NCI-H2107 treated with DMSO at 0.1 percent for 48 hours (cell line): Measurements from ENCODE around the gene C9orf152.
"Not testable (repeated sequence)": the region's sequence is repeated elsewhere in the genome, so short reads cannot be mapped to it uniquely, and the experiment has no call there.

Source experiments
- DNase-seq: peaks from one replicate; lab custom pipeline; 2025; ENCODE audit not compliant: unreplicated experiment; lab: John Stamatoyannopoulos, UW

C9orf152 gene

DNA sequence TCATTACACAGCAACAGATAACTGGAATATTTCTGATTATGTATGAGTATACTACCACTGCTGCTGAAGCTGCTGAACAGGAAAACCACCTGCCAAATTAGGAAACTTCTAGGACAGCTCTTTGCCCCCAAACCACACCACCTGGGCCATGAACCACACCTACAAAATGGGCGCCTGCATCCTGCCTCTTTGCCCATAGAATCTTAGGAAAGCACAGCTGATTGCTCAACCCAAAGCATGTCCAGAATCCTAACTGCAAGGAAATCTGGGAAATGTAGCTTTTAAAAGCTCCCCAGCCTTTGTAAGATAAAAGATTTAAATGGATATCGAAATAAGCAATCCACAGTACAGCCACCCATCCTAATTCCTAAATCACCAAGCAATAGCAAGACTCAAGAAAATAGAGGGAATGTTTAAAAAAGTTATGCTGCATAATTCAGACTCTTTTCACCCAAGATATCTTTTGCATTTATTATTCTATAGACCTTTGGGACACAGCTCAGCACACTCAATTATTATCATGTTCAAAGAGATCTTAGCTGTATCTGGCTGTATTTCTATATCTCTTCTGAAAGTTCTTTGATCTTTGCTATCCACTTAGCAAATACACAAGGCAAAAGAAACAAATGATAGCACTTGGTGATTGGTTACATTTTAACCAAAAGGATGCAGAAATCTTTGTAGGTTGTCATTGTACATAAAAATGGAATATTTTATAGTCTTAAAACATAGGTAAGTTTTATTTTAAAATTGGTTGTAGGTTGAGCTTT is 6.8 kb upstream of the C9orf152 start:
- DNase-seq, result no peak

GRCh38 chr9:110214090-110214489 is 6.1 kb upstream of the C9orf152 start:
- no peak for DNase-seq

DNA sequence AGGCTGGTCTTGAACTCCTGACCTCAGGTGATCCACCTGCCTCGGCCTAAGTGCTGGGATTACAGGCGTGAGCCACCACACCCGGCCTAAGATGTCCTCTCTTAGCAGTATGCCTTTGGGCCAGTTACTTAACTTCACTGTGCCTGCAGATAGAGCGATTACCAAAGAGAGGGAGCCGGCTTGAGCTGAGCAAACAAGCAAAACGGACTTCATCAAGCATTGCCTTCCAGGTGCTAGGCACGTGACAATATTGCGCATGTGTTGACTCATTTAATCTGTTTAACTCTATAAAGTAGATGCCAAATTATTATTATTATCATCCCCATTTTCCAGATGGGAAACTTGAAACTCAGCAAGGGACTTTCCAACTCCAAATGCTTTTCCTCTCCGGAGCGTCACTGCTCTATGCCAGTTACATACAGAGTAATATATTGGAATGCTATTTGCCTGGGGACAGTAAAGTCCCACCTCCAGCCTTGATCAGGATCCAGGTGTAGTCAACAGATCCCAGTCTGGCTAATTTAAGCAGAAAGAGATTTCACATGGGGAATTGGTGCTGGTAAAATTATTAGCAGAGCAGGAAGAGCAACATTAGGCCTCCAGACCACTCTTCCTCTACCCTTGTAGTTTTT is 5.6 kb upstream of the C9orf152 start:
- no peak for DNase-seq

- DNase-seq, result no peak
These were observed 803 bp downstream of the C9orf152 start for GRCh38 chr9:110207071-110207641.

DNA sequence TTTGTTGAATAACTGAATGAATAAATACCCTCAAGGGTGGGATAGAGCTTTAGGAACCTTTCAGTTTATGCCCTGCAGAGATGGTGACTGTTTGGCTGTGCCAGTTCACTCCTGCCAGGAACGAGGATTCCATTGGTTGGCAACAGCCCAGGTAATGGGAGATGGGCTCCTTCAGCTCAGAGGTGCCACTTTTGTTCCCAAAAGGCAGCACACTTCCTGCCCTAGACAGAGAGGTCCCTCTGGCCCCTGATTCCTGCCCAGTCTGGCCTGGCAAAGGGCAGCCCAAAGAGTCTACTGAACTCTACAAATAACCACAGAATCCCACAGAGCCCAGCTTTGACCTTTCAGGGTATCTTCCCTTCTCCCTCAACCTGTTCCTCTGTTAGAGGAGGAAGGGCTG is 1.6 kb downstream of the C9orf152 start:
- no peak for DNase-seq

- not testable (repeated sequence) for DNase-seq
These were observed 2.3 kb downstream of the C9orf152 start for GRCh38 chr9:110205612-110206011.

GRCh38 chr9:110202232-110202631 is 5.7 kb downstream of the C9orf152 start:
- no peak for DNase-seq

DNA sequence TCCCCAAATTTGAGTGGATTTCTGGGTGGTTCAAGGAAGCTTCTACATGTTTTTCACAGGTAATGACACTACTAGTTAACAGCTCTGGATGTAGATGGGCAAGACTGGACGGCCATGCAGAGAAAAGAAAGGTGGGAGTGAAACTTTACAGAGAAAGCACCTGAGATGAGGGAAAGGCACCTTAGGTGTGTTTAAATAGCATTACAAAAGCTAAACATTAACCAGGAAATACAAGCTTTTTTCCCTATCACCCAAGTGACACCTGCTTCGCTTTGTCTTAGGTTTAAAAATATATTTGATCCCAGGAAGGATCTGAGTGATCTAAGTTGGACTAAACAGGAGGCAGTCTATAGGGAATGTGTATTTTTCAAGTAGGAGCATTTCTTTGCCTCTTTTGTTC is 8.3 kb downstream of the C9orf152 start:
- no peak for DNase-seq

DNA sequence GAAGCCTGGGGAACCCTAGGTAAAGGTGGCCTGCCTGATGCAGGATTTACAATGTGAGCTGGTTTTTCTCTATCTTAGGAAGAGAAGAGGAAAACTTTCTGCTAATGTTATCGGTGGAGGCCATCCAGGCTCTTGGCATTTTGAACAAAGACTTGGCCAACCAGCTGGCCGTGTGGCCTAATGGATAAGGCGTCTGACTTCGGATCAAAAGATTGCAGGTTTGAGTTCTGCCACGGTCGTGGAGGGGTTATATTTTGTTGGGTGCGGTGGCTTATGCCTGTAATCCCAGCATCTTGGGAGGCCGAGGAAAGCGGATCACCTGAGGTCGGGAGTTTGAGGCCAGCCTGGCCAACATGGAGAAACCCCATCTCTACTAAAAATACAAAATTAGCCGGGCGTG is 9.6 kb downstream of the C9orf152 start:
- DNase-seq, result no peak

GRCh38 chr9:110197330-110198187 is 10.4 kb downstream of the C9orf152 start:
- DNase-seq, result no peak

DNA sequence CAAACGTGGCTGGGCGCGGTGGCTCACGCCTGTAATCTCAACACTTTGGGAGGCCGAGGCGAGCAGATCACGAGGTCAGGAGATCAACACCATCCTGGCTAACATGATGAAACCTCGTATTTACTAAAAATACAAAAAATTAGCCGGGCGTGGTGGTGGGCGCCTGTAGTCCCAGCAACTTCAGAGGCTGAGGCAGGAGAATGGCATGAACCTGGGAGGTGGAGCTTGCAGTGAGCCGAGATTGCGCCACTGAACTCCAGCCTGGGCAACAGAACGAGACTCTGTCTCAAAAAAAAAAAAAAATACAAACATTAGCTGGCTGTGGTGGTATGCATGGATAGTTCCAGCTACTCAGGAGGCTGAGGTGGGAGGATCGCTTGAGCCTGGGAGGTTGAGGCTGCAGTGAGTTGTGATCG is 11.9 kb downstream of the C9orf152 start:
- DNase-seq, result not testable (repeated sequence)

- no peak for DNase-seq
These were observed 15.3 kb downstream of the C9orf152 start for GRCh38 chr9:110192531-110193261.

- no peak for DNase-seq
These were observed 16.3 kb downstream of the C9orf152 start for GRCh38 chr9:110191615-110192014.

GRCh38 chr9:110189559-110190320 is 18.2 kb downstream of the C9orf152 start:
- no peak for DNase-seq

GRCh38 chr9:110188991-110189390 is 19.0 kb downstream of the C9orf152 start:
- no peak for DNase-seq

- DNase-seq, result no peak
These were observed 19.9 kb downstream of the C9orf152 start for GRCh38 chr9:110188101-110188500.

DNA sequence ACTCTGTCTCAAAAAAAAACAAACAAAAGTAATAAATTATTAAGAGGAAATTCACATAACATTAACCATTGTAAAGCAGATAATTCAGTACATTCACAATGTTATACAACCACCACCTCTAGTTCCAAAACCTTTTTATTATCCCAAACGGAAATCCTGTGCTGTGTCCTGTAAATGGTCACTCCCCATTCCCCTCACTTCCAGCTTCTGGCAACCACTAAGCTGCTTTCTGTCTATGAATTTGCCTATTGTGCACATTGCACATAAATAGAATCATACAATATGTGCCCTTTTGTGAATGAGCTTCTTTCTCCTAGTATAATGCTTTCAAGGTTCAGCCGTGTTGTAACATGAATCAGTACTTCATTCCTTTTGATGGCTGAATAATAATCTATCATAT is 20.8 kb downstream of the C9orf152 start:
- no peak for DNase-seq

DNA sequence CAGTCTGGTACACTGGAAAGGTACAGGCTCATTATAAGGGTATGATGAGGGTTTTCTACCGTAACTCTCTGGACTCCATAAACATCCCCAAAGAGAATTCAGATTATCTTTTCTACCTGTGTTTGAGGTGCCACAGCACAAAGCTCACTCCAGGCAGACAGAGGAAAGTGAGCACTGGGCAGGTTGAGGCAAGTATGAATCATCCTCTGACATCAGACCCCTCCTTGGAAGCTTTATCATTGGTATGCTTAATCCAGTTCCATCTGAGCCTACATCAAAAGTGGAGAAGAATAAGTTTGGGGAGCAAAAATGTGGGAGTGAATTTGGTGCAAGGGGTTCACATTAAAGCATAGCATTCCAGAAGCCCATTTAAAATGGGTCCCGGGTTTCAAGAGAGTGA is 21.7 kb downstream of the C9orf152 start:
- DNase-seq, result no peak

DNA sequence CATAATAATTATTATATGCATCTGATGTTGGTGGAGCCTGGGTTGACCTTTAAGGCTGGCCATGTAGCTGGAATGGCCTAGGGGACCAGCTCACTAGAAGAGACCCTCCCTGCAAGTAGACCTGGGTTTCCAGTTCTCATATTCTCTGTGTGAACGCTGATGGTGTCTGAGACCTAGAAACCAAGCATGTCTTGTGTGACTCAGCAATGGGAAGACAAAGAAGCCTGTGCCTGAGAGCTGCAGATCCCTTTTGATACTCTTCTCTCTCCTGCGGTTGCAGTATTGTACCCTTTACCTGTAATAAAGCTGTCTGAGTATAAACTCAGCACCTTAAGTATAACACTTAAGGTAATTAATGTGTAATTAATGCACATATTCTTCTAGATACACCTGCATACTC is 22.2 kb downstream of the C9orf152 start:
- no peak for DNase-seq
